Measurements from ENCODE around the gene CLCN2.

DNA sequence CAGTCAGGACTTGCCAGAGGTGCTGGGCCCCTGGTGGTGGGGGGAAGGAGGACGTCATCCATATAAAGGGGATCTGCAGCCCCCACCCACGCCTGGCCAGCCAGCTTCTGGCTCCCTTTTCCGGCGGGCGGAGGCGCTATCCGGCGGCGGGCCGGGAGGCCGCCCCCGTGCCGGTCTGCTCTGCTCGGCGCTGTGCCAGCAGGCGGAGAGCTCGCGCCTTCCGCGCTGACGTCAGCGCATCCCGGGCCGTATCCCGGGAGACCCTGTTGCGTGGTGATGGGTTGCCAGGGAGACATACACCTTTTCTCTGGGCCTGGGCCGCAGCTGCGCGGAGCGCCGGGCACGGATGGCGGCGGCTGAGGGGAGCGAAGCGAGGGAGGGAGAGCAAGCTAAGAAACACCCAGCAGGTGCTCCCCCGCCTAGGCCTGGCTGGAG, 22.9 kb downstream of the CLCN2 start:
- TF ChIP-seq, protein P1, sequence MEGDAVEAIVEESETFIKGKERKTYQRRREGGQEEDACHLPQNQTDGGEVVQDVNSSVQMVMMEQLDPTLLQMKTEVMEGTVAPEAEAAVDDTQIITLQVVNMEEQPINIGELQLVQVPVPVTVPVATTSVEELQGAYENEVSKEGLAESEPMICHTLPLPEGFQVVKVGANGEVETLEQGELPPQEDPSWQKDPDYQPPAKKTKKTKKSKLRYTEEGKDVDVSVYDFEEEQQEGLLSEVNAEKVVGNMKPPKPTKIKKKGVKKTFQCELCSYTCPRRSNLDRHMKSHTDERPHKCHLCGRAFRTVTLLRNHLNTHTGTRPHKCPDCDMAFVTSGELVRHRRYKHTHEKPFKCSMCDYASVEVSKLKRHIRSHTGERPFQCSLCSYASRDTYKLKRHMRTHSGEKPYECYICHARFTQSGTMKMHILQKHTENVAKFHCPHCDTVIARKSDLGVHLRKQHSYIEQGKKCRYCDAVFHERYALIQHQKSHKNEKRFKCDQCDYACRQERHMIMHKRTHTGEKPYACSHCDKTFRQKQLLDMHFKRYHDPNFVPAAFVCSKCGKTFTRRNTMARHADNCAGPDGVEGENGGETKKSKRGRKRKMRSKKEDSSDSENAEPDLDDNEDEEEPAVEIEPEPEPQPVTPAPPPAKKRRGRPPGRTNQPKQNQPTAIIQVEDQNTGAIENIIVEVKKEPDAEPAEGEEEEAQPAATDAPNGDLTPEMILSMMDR (IDR thresholded peaks at IDR 0.05; ENCODE audit: low read depth, low read length) = no peak
- TF ChIP-seq POLR2A (IDR thresholded peaks at IDR 0.05; ENCODE audit: extremely low read depth, insufficient read length) = no peak

Data from NB4 (cell line).